ENCODE data around the gene MAP3K20.

GRCh38 chr2:173030561-173031490 is 44.8 kb upstream of the MAP3K20 start:
- no peak for TF ChIP-seq CTCF (IDR thresholded peaks at IDR 0.05; ENCODE audit: borderline replicate concordance, extremely low read depth, low read length, poor library complexity, severe bottlenecking)
- no peak for TF ChIP-seq EZH2 (IDR thresholded peaks at IDR 0.05; ENCODE audit: borderline replicate concordance, low read depth, low read length, severe bottlenecking)

Data from DND-41 (cell line).